CD4-positive, CD25-positive, alpha-beta regulatory T cell (primary cell): ENCODE data around the gene GRIP2. TPM values are rescaled to one million over a fixed set of nuclear protein-coding genes. Genes with fewer than 3 reads are reported as not detected.

Experiments
- ATAC-seq, 2 donors: fragments of 150-1000 bp; cut with Tn5 transposase; one replicate each; pipeline ENCODE4 v1.10.0; 2021; ENCODE audit warnings: low read depth in 2 of 2, moderate number of reproducible peaks in 2 of 2, moderate library complexity in 1 of 2
- DNase-seq, 3 donors: peaks; one replicate each; pipeline versions ENCODE4 v3.0.0 to v3.0.0-alpha.2; 2012 to 2022; ENCODE audit warnings: mixed read lengths in 1 of 3
- H3K27ac ChIP-seq: one replicate; pipeline ENCODE4 v1.7.0; 2013; ENCODE audit warnings: mild to moderate bottlenecking, low read length; ENCODE audit not compliant: insufficient read depth, poor library complexity, severe bottlenecking
- H3K27me3 ChIP-seq: one replicate; pipeline ENCODE4 v1.7.0; 2013; ENCODE audit warnings: low read length; ENCODE audit not compliant: control insufficient read depth, insufficient read depth
- H3K36me3 ChIP-seq: one replicate; pipeline ENCODE4 v1.7.0; 2013; ENCODE audit warnings: mild to moderate bottlenecking, low read length, moderate library complexity; ENCODE audit not compliant: control insufficient read depth, insufficient read depth
- H3K4me1 ChIP-seq: 2 replicates; pipeline ENCODE4 v1.7.0; 2013; ENCODE audit warnings: mild to moderate bottlenecking, low read length; ENCODE audit not compliant: insufficient read depth, control insufficient read depth, poor library complexity, severe bottlenecking
- H3K4me3 ChIP-seq: one replicate; pipeline ENCODE4 v1.7.0; 2013; ENCODE audit warnings: low read depth, mild to moderate bottlenecking, low read length, moderate library complexity
- H3K9me3 ChIP-seq, 2 experiments: 1 replicate in 1 of 2; 2 replicates in 1 of 2; pipeline ENCODE4 v1.7.0; 2013; ENCODE audit warnings: low read length in 2 of 2, mild to moderate bottlenecking in 1 of 2, moderate library complexity in 1 of 2; ENCODE audit not compliant: control insufficient read depth in 2 of 2
- H3K27ac Mint-ChIP-seq, 3 donors: one replicate each; pipeline ENCODE4 v1.8.0; 2020 to 2022; ENCODE audit warnings: mild to moderate bottlenecking in 3 of 3, mixed read lengths in 3 of 3, moderate library complexity in 2 of 3
- H3K27me3 Mint-ChIP-seq: one replicate; pipeline ENCODE4 v1.8.0; 2022; ENCODE audit warnings: mild to moderate bottlenecking, mixed read lengths
- H3K36me3 Mint-ChIP-seq: one replicate; pipeline ENCODE4 v1.8.0; 2020; ENCODE audit warnings: mixed read lengths
- H3K4me1 Mint-ChIP-seq, 4 donors: one replicate each; pipeline ENCODE4 v1.8.0; 2020 to 2022; ENCODE audit warnings: mixed read lengths in 4 of 4, mild to moderate bottlenecking in 1 of 4
- H3K4me3 Mint-ChIP-seq, 4 donors: one replicate each; pipeline ENCODE4 v1.8.0; 2020 to 2022; ENCODE audit warnings: mild to moderate bottlenecking in 4 of 4, mixed read lengths in 4 of 4, moderate library complexity in 3 of 4
- H3K9me3 Mint-ChIP-seq, 7 donors: one replicate each; pipeline ENCODE4 v1.8.0; 2020 to 2022; ENCODE audit warnings: mixed read lengths in 7 of 7, mild to moderate bottlenecking in 3 of 7, moderate library complexity in 2 of 7
- polyA plus RNA-seq, 4 donors: library from polyadenylated mRNA; unstranded; fragments of 300-500 nt; fragmentation: Illumina TruSeq; gene quantifications; one replicate each; pipeline ENCODE4 v1.2.3, GENCODE V29; 2021
- total RNA-seq: library from RNA; stranded (reverse); gene quantifications from one replicate; pipeline ENCODE4 v1.2.3, GENCODE V29; 2022

Gene GRIP2
- total and polyA plus RNA-seq, 5 donors from 2014 or later, result 0.18 TPM; not detected in 4

- H3K36me3 Mint-ChIP-seq, result peaks cover 33% of the 10 kb centered on the region
- no peak for ATAC-seq
- no peaks in the 10 kb centered on the region for H3K9me3 ChIP-seq
- peak overlapping the region in 1 of 3 donors; percentile 11 for H3K27ac Mint-ChIP-seq
- peaks cover 0 to under 1% (median 0%) of the 10 kb centered on the region in 4 donors for H3K4me1 Mint-ChIP-seq
- H3K27me3 Mint-ChIP-seq, result no peaks in the 10 kb centered on the region
- no peak for DNase-seq
- H3K4me3 ChIP-seq, result no peak overlapping the region
- no peak overlapping the region for H3K27ac ChIP-seq
- H3K4me3 Mint-ChIP-seq, result no peak overlapping the region
- no peaks in the 10 kb centered on the region for H3K9me3 Mint-ChIP-seq
- H3K4me1 ChIP-seq, result no peaks in the 10 kb centered on the region
- peaks cover 73% of the 10 kb centered on the region for H3K36me3 ChIP-seq
- no peaks in the 10 kb centered on the region for H3K27me3 ChIP-seq
Observed at GRCh38 chr3:14451844-14452739, 88.0 kb downstream of the GRIP2 start.

- Histone ChIP-seq H3K9me3 (no peaks in the 10 kb centered on the region), H3K4me1 (no peaks in the 10 kb centered on the region), H3K27me3 (no peaks in the 10 kb centered on the region), H3K27ac (no peak overlapping the region), H3K4me3 (no peak overlapping the region), H3K36me3 (peaks cover 81% of the 10 kb centered on the region)
- H3K4me1 Mint-ChIP-seq, result peaks cover 0 to 6% (median 0%) of the 10 kb centered on the region in 4 donors
- peaks cover 0 to 2% (median 0%) of the 10 kb centered on the region in 7 donors for H3K9me3 Mint-ChIP-seq
- DNase-seq (no peak), ATAC-seq (no peak)
- H3K36me3 Mint-ChIP-seq, result peaks cover 41% of the 10 kb centered on the region
- no peaks in the 10 kb centered on the region for H3K27me3 Mint-ChIP-seq
- peak overlapping the region in 2 of 3 donors; percentile 0 to 2 for H3K27ac Mint-ChIP-seq
- no peak overlapping the region for H3K4me3 Mint-ChIP-seq
Observed at GRCh38 chr3:14450922-14451606, 89.1 kb downstream of the GRIP2 start.

- peaks cover 84% of the 10 kb centered on the region for H3K36me3 ChIP-seq
- DNase-seq (no peak), ATAC-seq (no peak)
- Mint-ChIP-seq H3K9me3 (peaks cover 0 to 2% (median 0%) of the 10 kb centered on the region in 7 donors), H3K27ac (peak overlapping the region in 1 of 3 donors; percentile 2), H3K36me3 (peaks cover 46% of the 10 kb centered on the region), H3K27me3 (no peaks in the 10 kb centered on the region), H3K4me3 (no peak overlapping the region), H3K4me1 (peaks cover 0 to 6% (median 0%) of the 10 kb centered on the region in 4 donors)
- H3K27ac ChIP-seq, result no peak overlapping the region
- H3K4me3 ChIP-seq, result no peak overlapping the region
- no peaks in the 10 kb centered on the region for H3K4me1 ChIP-seq
- H3K9me3 ChIP-seq, result no peaks in the 10 kb centered on the region
- no peaks in the 10 kb centered on the region for H3K27me3 ChIP-seq
Observed at GRCh38 chr3:14450506-14450905, 89.6 kb downstream of the GRIP2 start.

- Mint-ChIP-seq H3K27ac (no peak overlapping the region), H3K27me3 (no peaks in the 10 kb centered on the region), H3K4me3 (no peak overlapping the region), H3K36me3 (peaks cover 48% of the 10 kb centered on the region), H3K9me3 (peaks cover 0 to 2% (median 0%) of the 10 kb centered on the region in 7 donors), H3K4me1 (peaks cover 0 to 6% (median 0%) of the 10 kb centered on the region in 4 donors)
- ATAC-seq (no peak), DNase-seq (no peak)
- H3K36me3 ChIP-seq, result peaks cover 83% of the 10 kb centered on the region
- no peak overlapping the region for H3K4me3 ChIP-seq
- no peak overlapping the region for H3K27ac ChIP-seq
- H3K27me3 ChIP-seq, result no peaks in the 10 kb centered on the region
- H3K9me3 ChIP-seq, result no peaks in the 10 kb centered on the region
- no peaks in the 10 kb centered on the region for H3K4me1 ChIP-seq
Observed at GRCh38 chr3:14448756-14449727, 91.1 kb downstream of the GRIP2 start.

GRCh38 chr3:14448063-14448462, 92.1 kb downstream of the GRIP2 start:
- H3K9me3 Mint-ChIP-seq, result peaks cover 0 to 2% (median 0%) of the 10 kb centered on the region in 7 donors
- peak overlapping the region in 1 of 3 donors; percentile 39 for H3K27ac Mint-ChIP-seq
- Histone ChIP-seq H3K27me3 (no peaks in the 10 kb centered on the region), H3K4me3 (no peak overlapping the region), H3K36me3 (peaks cover 90% of the 10 kb centered on the region), H3K9me3 (no peaks in the 10 kb centered on the region), H3K4me1 (no peaks in the 10 kb centered on the region), H3K27ac (no peak overlapping the region)
- no peak for ATAC-seq
- peaks cover 44% of the 10 kb centered on the region for H3K36me3 Mint-ChIP-seq
- peaks cover 0 to 6% (median 0%) of the 10 kb centered on the region in 4 donors for H3K4me1 Mint-ChIP-seq
- no peak for DNase-seq
- H3K4me3 Mint-ChIP-seq, result no peak overlapping the region
- H3K27me3 Mint-ChIP-seq, result no peaks in the 10 kb centered on the region

GRCh38 chr3:14446988-14447570, 93.1 kb downstream of the GRIP2 start:
- Mint-ChIP-seq H3K36me3 (peaks cover 44% of the 10 kb centered on the region), H3K27ac (peak overlapping the region in 1 of 3 donors; percentile 12), H3K4me1 (peaks cover 0 to 6% (median 4%) of the 10 kb centered on the region in 4 donors), H3K27me3 (no peaks in the 10 kb centered on the region), H3K9me3 (peaks cover 0 to 2% (median 0%) of the 10 kb centered on the region in 7 donors), H3K4me3 (no peak overlapping the region)
- Histone ChIP-seq H3K27me3 (no peaks in the 10 kb centered on the region), H3K4me3 (no peak overlapping the region), H3K27ac (no peak overlapping the region), H3K36me3 (peaks cover 84% of the 10 kb centered on the region), H3K4me1 (no peaks in the 10 kb centered on the region), H3K9me3 (no peaks in the 10 kb centered on the region)
- ATAC-seq (no peak), DNase-seq (no peak)

- peak overlapping the region in 1 of 3 donors; percentile 34 for H3K27ac Mint-ChIP-seq
Observed at GRCh38 chr3:14445773-14446172, 94.4 kb downstream of the GRIP2 start.

More at GRCh38 chr3:14445773-14446172, 94.4 kb downstream of the GRIP2 start:
- no peak overlapping the region for H3K27ac ChIP-seq
- peaks cover 10% of the 10 kb centered on the region for H3K4me1 ChIP-seq
- DNase-seq (no peak), ATAC-seq (no peak)
- Mint-ChIP-seq H3K36me3 (peaks cover 35% of the 10 kb centered on the region), H3K4me3 (no peak overlapping the region), H3K9me3 (peaks cover 0 to 2% (median 0%) of the 10 kb centered on the region in 7 donors), H3K4me1 (peaks cover 0 to 6% (median 4%) of the 10 kb centered on the region in 4 donors), H3K27me3 (no peaks in the 10 kb centered on the region)
- no peaks in the 10 kb centered on the region for H3K27me3 ChIP-seq
- H3K4me3 ChIP-seq, result no peak overlapping the region
- H3K36me3 ChIP-seq, result peaks cover 71% of the 10 kb centered on the region
- H3K9me3 ChIP-seq, result no peaks in the 10 kb centered on the region
